Stimulated activated CD4-positive, alpha-beta T cell treated with anti-CD3 and anti-CD28 coated beads, Interleukin-2, amount 100 ng/mL, for 48 hours (primary cell): ENCODE results near the gene ANKMY1.

Source experiments
- DNase-seq, 2 donors: peaks; one replicate each; pipeline ENCODE4 v3.0.0-alpha.2; 2020

Gene ANKMY1

GRCh38 chr2:240578488-240578887 lies 20.7 kb upstream of the ANKMY1 start:
- no peak for DNase-seq

- no peak for DNase-seq
Observed at GRCh38 chr2:240578110-240578450, 20.3 kb upstream of the ANKMY1 start.

- no peak for DNase-seq
Observed at GRCh38 chr2:240577281-240578109, 19.7 kb upstream of the ANKMY1 start.

GRCh38 chr2:240576436-240577205 lies 18.8 kb upstream of the ANKMY1 start:
- DNase-seq, result no peak

DNA sequence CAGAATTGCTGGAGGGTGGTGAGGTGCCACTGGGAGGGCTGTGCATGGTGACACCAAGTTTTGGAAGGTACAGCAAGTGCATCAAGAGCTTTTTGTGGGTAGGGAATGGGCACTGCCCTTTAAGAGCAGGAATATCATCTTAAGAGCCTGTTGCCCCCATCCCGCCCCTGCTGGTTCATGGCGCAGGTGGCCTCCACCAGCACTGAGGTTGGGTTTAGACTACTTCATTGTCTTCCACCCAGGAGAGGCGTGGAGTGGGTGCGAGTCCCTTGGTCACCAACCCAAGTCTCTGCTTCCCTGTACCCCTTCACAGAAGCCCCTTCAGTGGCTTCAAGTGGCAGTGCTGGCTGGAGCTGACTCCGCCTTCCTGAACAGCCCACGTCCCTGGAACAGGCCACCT lies 18.2 kb upstream of the ANKMY1 start:
- DNase-seq, result no peak

- DNase-seq, result no peak
Observed at GRCh38 chr2:240575101-240575965, 17.5 kb upstream of the ANKMY1 start.

- DNase-seq, result no peak
Observed at GRCh38 chr2:240574386-240575100, 16.8 kb upstream of the ANKMY1 start.

- DNase-seq, result no peak
Observed at GRCh38 chr2:240573516-240574385, 16.0 kb upstream of the ANKMY1 start.

GRCh38 chr2:240573071-240573515 lies 15.3 kb upstream of the ANKMY1 start:
- no peak for DNase-seq

DNA sequence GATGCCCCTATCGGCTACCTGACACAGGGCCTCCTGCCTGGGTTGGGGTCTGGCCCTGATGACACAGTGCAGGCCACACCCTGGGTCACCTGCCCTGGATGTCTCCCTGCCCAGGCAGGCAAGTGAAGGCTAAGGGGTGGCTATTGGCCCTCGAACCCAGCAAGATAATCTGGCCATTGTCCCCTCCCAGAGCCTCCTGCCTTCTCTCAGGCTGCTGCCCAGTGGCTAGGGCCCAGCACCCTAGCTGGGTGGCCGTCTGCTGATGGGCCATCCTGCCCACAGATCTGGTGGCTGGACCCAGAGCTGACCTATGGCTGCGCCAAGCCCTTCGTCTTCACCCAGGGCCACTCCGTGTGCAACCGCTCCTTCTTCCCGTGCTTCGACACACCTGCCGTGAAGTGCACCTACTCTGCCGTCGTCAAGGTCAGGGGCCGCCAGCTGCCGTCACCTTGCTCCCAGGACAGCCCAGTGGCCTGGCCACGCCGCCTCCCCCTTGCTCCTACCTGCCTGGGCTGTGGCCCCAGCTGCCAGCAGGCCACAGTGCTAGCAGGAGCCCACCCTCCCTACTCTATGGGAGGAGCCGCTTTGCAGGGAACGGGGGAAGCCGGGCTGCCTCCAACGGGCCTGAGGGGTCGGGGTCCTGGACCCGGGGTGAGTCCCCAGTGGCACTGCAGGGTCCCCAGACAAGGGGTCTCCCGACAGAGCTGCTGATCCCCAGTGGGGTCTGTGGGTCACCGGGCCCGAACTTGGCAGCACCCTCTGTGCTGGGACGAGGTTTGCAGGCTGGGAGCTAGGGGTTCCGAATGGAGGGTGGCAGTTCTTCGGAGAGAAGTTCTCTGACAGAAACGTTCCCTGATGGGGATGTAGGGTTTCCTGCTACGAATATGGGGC lies 14.6 kb upstream of the ANKMY1 start:
- DNase-seq, result no peak

DNA sequence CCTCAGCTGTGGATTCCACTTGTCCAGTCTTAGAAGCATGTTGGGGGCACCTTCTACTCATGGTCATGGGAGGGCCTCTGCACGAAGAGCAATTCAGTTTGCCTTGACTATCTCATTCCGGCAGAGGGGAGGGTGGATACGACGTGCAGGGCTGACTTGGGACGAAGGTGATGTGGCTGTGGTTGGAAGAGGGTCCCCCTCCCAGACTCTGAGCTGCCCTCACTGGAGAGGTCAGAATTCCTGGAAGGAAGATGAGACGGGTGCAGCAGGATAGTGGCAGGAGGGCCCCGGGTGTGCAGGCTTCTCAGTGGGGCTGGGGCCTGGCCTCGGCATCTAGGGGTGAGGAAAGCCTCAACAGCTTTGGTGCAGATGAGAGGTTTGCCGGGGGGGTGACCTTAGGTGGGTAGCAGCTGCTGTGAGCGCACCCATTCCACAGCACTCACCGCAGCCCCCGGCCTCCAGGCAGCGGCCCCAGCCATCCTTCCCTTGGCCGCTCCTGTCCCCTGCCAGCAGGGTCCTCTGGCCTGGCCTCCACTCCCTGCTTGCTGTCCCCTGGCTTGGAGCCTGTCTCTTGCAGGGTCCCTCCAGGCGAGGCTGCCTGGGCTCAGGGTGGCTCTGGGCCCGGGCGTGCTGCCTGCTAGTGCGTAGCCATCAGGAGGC lies 13.7 kb upstream of the ANKMY1 start:
- no peak for DNase-seq

DNA sequence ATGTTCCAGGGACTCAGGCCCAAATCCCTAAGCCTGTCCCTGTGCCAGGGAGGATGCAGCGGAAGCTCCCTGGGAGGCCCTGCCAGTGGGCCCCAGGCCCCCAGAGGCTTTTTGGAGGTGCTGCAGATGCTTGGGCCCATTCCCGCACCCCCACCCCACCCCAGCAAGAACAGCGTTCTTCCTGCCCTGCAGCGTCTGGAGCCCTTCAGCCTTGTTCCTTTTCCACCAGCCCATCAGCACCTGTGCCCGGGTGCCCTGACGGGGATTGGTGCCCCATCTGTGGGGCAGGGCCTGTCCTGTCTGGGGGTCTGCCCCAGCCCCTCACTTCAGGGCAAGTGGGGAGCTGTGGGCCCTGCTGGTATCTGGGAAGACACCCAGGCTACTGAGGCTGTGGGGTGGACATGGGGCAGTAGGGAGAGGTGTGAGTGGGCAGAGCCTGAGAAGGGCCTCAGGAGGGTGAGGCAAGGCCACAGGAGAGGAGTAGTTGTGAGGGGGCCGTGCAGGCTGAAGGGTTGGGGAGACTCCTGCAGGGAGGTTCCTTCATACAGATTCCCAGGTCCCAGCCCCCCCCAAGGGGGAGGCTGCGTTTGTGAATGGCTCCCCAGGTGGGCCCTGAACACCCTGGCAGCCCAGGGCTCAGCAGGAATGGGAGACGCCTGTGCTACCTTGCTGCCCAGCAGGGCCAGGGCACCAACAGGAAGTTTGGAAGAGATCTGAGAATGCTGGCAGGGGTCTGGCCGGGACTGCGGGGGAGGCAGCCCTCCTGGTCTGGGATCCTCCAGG lies 12.9 kb upstream of the ANKMY1 start:
- no peak for DNase-seq

DNA sequence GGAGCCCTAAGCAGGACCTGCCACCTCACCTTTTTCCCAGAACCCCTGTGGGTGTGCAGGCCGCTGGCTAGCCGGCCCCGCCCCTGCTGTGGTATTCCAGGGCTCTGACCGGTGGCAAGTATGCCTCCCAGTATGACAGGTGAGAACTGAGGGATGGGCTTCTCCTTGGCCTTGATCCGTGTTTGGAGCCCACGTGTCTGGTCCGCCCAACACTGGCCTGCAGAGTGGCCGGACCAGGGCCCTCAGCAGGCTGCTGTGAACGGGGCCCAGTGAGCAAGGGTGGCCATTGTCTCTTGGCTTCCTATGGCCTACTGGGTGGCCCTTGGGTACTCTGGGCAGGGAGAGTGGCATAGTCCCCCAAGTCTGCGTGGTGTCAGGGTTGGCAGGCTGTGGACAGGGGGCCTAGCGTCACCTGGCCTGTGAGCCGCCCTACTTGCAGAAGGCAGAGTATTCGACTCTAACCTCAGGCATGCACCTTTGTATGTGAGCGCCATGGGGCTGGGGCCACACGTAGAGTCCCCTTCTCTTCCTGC lies 12.3 kb upstream of the ANKMY1 start:
- DNase-seq, result no peak

DNA sequence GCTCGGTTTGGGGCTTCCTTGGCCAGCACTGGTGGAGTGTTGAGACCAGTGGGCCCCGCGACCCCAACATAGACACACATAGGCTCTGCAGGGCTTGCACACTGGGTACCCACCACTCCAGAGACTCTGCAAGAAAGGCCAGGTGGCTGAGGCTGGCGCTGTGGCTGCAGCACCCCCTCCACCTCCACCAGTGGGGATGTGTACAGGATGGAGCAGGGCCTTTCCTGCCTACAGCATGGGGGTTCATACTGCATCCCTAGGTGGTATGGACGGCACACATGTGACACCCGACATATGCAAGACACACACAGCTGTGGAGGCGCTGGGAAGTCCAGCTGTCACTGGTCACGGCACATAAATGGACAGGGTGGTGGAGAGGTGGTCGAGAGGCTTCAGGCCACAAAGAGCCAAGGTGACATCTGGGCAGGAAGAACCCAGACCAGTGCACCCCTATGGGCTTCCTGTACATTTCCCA lies 11.8 kb upstream of the ANKMY1 start:
- no peak for DNase-seq

GRCh38 chr2:240568678-240569522 lies 11.1 kb upstream of the ANKMY1 start:
- no peak for DNase-seq

GRCh38 chr2:240567872-240568677 lies 10.3 kb upstream of the ANKMY1 start, which contains the start of gene RNPEPL1:
TSS of gene RNPEPL1 (plus strand) at chr2:240568484. CDS start at chr2:240568587, 103 bp downstream.
- DNase-seq, result peak in 1 of 2 donors; percentile 59
